Breast epithelium (tissue), 4 donors: ENCODE data around the gene TGM1. TPM values are rescaled to one million over a fixed set of nuclear protein-coding genes. Genes with fewer than 3 reads are reported as not detected.

ENCODE experiments used
- DNase-seq, 2 donors: peaks; one replicate each; pipeline ENCODE4 v3.0.0-alpha.2; 2019; ENCODE audit warnings: low spot score in 2 of 2
- H3K27ac ChIP-seq, 2 donors: fragments of 200-600 bp; sonication (generic) in 1 of 2; one replicate each; pipeline ENCODE4 v1.5.1; 2016 to 2019; ENCODE audit warnings: mild to moderate bottlenecking in 1 of 2
- H3K27me3 ChIP-seq, 2 donors: fragments of 200-600 bp; sonication (generic) in 1 of 2; one replicate each; pipeline versions ENCODE4 v1.5.1 to v1.6.0; 2017 to 2019; ENCODE audit warnings: control low read depth in 1 of 2, mild to moderate bottlenecking in 1 of 2
- H3K36me3 ChIP-seq: fragments of 200-600 bp; one replicate; pipeline ENCODE4 v1.5.1; 2019
- H3K4me1 ChIP-seq, 2 donors: fragments of 200-600 bp; sonication (generic); one replicate each; pipeline ENCODE4 v1.5.1; 2016 to 2019; ENCODE audit warnings: control low read depth in 1 of 2
- H3K4me3 ChIP-seq, 3 donors: fragments of 200-600 bp; sonication (generic); 1 replicate in 2 of 3; 2 replicates in 1 of 3; pipeline ENCODE4 v1.5.1; 2016 to 2019; ENCODE audit warnings: mild to moderate bottlenecking in 3 of 3, moderate library complexity in 2 of 3
- H3K9me3 ChIP-seq, 2 donors: fragments of 200-600 bp; sonication (generic) in 1 of 2; one replicate each; pipeline ENCODE4 v1.5.1; 2016 to 2019; ENCODE audit warnings: control low read depth in 1 of 2
- POLR2A ChIP-seq: fragments of 450-650 bp; IDR thresholded peaks from one replicate; pipeline ENCODE4 v1.6.1; 2016; ENCODE audit warnings: antibody characterized with exemption, mild to moderate bottlenecking, moderate library complexity
- POLR2AphosphoS5 ChIP-seq, 3 donors: sonication (generic); formaldehyde crosslinking; IDR thresholded peaks; one replicate each; pipeline ENCODE4 v1.6.1; 2017; ENCODE audit warnings: antibody characterized with exemption in 3 of 3
- intact Hi-C: fragments of 100-400 bp; cut with DNase I; formaldehyde crosslinking; loops from one replicate; pipeline ENCODE4 v1.15.1; 2023; ENCODE audit warnings: low total_unique reads
- total RNA-seq, 3 donors: library from RNA; depleted of rRNA; stranded (reverse); fragments of >200 nt; gene quantifications; one replicate each; pipeline ENCODE4 v1.1.0, GENCODE V29; 2016
- TF ChIP-seq, protein P1 (sequence below), 3 donors: fragments of 450-650 bp; IDR thresholded peaks; one replicate each; pipeline ENCODE4 v1.5.1; 2016 to 2017; ENCODE audit warnings: antibody characterized with exemption in 3 of 3, mild to moderate bottlenecking in 3 of 3, moderate library complexity in 3 of 3

The TGM1 gene
- total RNA-seq = 10 to 100 TPM in 1 of 3 donors, 1 to 10 TPM in 1, under 1 TPM in 1; 0.32 to 18.7 (median 1.6) TPM

DNA sequence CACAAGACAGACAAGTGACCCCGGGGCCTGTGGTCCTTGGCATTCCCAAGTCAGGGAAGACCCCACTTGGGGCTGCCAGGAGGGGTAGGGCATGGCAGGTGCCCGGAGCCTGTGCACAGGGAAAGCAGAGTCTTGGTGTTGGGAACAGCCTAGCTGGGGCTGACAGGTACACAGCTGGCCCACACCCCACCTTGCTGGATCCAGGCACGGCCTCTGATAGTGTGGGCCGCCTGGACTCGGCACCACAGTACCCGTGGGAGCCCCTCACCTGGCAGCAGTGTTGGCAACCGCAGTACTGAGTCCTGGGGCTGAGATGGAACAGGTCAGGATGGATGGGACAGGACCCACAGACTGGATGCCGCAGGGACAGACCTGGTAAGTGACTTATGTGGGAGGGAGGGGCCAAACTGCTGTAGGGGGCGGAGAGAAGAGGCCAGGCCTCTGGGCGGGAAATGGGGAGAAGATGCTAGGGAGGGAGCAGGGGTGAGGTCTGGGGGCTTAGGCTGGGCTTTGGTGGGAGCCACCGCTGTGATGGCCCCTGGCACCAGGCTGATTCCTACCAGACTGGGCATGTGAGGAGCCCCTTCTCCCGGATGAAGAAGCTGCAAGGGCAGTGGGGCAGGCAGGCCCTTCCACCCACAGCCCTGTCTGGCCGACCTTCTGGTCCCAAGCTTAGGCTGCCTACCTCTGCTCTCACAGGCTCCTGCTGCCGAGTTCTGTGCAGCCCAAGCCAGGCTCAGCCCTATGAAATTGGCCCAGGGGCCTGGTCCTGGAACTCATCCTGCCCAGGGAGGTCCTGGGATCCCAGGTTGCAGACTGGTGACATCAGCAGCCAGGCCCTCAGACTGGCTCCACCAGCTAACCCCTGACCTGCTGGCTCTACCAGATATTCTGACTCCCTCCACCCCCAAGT is at the start of gene TGM1:
Gene TGM1 (minus strand): TSS at position 357 of the 913 bp plus-strand sequence. CDS start 825 bp downstream, outside the sequence.
- peak within 1 kb of the TSS; percentile 45 to 55 for H3K27ac ChIP-seq
- H3K27me3 ChIP-seq = no peaks in the 10 kb centered on the region
- no peak within 1 kb of the TSS for H3K4me3 ChIP-seq
- intact Hi-C loops = no loop called here
- TF ChIP-seq POLR2A = no peak
- TF ChIP-seq POLR2AphosphoS5 (IDR thresholded peaks at IDR 0.05) = no peak
- TF ChIP-seq, protein P1, sequence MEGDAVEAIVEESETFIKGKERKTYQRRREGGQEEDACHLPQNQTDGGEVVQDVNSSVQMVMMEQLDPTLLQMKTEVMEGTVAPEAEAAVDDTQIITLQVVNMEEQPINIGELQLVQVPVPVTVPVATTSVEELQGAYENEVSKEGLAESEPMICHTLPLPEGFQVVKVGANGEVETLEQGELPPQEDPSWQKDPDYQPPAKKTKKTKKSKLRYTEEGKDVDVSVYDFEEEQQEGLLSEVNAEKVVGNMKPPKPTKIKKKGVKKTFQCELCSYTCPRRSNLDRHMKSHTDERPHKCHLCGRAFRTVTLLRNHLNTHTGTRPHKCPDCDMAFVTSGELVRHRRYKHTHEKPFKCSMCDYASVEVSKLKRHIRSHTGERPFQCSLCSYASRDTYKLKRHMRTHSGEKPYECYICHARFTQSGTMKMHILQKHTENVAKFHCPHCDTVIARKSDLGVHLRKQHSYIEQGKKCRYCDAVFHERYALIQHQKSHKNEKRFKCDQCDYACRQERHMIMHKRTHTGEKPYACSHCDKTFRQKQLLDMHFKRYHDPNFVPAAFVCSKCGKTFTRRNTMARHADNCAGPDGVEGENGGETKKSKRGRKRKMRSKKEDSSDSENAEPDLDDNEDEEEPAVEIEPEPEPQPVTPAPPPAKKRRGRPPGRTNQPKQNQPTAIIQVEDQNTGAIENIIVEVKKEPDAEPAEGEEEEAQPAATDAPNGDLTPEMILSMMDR (IDR thresholded peaks at IDR 0.05) = no peak
- no peaks in the 10 kb centered on the region for H3K4me1 ChIP-seq
- DNase-seq = no peak
- peaks cover 9% of the 10 kb centered on the region for H3K36me3 ChIP-seq
- H3K9me3 ChIP-seq = no peaks in the 10 kb centered on the region

DNA sequence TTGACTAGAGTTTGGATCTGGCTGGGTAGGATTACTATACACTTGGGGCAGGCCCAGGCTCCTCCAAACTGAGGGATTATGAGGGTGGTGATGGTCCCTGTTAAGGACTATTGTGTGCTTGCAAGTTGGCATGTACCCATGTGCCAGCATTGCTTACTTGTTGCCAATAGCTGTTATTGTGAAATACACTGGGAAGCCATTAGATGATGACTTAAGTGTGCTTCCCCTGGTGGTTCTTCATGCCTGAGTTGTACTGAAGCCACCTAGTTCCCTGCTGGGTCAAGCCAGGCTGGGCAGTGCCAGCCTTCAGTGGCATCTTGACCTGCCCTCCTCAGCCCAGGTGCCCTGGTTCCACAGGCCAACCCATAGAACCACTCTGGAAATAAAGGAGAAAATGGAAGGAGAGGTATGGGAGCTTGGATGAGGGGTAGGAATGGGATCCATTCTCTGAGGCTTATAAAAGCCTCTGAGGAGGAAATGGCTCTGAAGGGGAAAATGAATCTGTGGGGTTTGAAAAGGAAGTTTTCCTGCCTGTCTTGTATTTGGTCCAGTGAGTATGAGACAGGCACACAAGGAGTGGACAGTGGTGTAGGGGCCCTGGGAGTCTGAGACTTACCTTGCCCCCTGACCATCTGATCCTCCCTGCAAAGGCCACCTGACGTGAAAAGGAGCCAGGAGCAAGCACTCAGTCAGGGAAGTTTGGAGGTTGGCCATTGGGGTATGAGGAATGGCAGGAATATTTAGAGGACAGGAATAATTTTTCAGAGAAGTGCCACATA is 49.0 kb upstream of the TGM1 start:
- H3K27ac ChIP-seq = peak overlapping the region; percentile 90 to 91

DNA sequence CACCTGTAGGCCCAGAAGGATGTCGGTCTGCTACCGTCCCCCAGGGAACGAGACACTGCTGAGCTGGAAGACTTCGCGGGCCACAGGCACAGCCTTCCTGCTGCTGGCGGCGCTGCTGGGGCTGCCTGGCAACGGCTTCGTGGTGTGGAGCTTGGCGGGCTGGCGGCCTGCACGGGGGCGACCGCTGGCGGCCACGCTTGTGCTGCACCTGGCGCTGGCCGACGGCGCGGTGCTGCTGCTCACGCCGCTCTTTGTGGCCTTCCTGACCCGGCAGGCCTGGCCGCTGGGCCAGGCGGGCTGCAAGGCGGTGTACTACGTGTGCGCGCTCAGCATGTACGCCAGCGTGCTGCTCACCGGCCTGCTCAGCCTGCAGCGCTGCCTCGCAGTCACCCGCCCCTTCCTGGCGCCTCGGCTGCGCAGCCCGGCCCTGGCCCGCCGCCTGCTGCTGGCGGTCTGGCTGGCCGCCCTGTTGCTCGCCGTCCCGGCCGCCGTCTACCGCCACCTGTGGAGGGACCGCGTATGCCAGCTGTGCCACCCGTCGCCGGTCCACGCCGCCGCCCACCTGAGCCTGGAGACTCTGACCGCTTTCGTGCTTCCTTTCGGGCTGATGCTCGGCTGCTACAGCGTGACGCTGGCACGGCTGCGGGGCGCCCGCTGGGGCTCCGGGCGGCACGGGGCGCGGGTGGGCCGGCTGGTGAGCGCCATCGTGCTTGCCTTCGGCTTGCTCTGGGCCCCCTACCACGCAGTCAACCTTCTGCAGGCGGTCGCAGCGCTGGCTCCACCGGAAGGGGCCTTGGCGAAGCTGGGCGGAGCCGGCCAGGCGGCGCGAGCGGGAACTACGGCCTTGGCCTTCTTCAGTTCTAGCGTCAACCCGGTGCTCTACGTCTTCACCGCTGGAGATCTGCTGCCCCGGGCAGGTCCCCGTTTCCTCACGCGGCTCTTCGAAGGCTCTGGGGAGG is 47.9 kb upstream of the TGM1 start, which contains the start of gene LTB4R:
Gene LTB4R (plus strand): TSS at position 857 of the 959 bp plus-strand sequence. CDS start 4,150 bp downstream, outside the sequence.
- DNase-seq = peak; percentile 64 to 74
- no peaks in the 10 kb centered on the region for H3K36me3 ChIP-seq
- peak within 1 kb of the TSS; percentile 55 to 77 (median 61) for H3K4me3 ChIP-seq
- H3K4me1 ChIP-seq = peaks cover 12 to 19% of the 10 kb centered on the region in 2 donors
- no peaks in the 10 kb centered on the region for H3K27me3 ChIP-seq
- intact Hi-C loops = no loop called here
- no peaks in the 10 kb centered on the region for H3K9me3 ChIP-seq
- H3K27ac ChIP-seq = peak within 1 kb of the TSS; percentile 90 to 91
- TF ChIP-seq POLR2A (no peak), POLR2AphosphoS5 (IDR thresholded peaks at IDR 0.05) (peak; percentile 23 to 53 (median 37))
- TF ChIP-seq, protein P1 (IDR thresholded peaks at IDR 0.05) = peak in 2 of 3 donors; percentile 39 to 55

More for the DNA sequence above, 49.0 kb upstream of the TGM1 start:
- peaks cover 14 to 19% of the 10 kb centered on the region in 2 donors for H3K4me1 ChIP-seq
- H3K9me3 ChIP-seq = no peaks in the 10 kb centered on the region
- H3K4me3 ChIP-seq = peak overlapping the region; percentile 55 to 77 (median 61)
- DNase-seq = peak in 1 of 2 donors; percentile 56
- no peak for TF ChIP-seq POLR2A
- no peak for TF ChIP-seq POLR2AphosphoS5 (IDR thresholded peaks at IDR 0.05)
- TF ChIP-seq, protein P1 (IDR thresholded peaks at IDR 0.05) = peak in 1 of 3 donors; percentile 9
- no peaks in the 10 kb centered on the region for H3K27me3 ChIP-seq
- intact Hi-C loops = no loop called here
- no peaks in the 10 kb centered on the region for H3K36me3 ChIP-seq

DNA sequence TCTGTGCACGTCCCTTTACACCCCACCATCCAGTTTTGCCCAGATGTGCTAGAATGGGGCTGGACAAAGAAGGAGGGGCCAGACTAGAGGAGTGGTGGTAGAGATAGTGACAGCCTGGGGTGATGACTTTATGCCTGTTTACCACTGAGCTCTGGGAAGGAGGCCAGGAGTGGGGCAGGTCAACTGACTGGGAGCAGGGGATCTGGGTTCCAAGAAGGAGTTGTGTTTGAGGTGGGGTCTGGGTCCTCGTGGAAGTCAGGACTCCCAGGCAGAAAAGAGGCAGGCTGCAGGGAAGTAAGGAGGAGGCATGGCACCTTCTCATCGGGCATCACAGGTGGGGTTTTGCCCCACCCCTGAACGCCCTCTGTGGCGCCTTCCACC is 47.3 kb upstream of the TGM1 start:
- Histone ChIP-seq H3K9me3 (no peaks in the 10 kb centered on the region), H3K27ac (peak overlapping the region; percentile 90 to 91), H3K4me3 (peak overlapping the region; percentile 55 to 77 (median 61)), H3K36me3 (no peaks in the 10 kb centered on the region), H3K27me3 (no peaks in the 10 kb centered on the region), H3K4me1 (peaks cover 12 to 19% of the 10 kb centered on the region in 2 donors)
- intact Hi-C loops = no loop called here
- TF ChIP-seq POLR2AphosphoS5 (IDR thresholded peaks at IDR 0.05) = no peak
- TF ChIP-seq, protein P1 (IDR thresholded peaks at IDR 0.05) = no peak
- no peak for TF ChIP-seq POLR2A
- DNase-seq = no peak
